Measurements from ENCODE around the gene LAMB4. TPM values are rescaled to one million over a fixed set of nuclear protein-coding genes. Genes with fewer than 3 reads are reported as not detected.

LAMB4 gene
- total RNA-seq, 1 donor from 2014 or later, result not detected

GRCh38 chr7:108135446-108136190 lies 5.5 kb upstream of the LAMB4 start:
- intact Hi-C loops (cut with DNase I), result no loop called here
- Histone ChIP-seq H3K9me3 (no peaks in the 10 kb centered on the region), H3K36me3 (no peaks in the 10 kb centered on the region), H3K4me3 (no peak overlapping the region), H3K27ac (no peak overlapping the region), H3K27me3 (no peaks in the 10 kb centered on the region), H3K4me1 (no peaks in the 10 kb centered on the region)
- ATAC-seq (peak; percentile 82), DNase-seq (no peak)
- TF ChIP-seq, protein P1, sequence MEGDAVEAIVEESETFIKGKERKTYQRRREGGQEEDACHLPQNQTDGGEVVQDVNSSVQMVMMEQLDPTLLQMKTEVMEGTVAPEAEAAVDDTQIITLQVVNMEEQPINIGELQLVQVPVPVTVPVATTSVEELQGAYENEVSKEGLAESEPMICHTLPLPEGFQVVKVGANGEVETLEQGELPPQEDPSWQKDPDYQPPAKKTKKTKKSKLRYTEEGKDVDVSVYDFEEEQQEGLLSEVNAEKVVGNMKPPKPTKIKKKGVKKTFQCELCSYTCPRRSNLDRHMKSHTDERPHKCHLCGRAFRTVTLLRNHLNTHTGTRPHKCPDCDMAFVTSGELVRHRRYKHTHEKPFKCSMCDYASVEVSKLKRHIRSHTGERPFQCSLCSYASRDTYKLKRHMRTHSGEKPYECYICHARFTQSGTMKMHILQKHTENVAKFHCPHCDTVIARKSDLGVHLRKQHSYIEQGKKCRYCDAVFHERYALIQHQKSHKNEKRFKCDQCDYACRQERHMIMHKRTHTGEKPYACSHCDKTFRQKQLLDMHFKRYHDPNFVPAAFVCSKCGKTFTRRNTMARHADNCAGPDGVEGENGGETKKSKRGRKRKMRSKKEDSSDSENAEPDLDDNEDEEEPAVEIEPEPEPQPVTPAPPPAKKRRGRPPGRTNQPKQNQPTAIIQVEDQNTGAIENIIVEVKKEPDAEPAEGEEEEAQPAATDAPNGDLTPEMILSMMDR (IDR thresholded peaks at IDR 0.05), result no peak

DNA sequence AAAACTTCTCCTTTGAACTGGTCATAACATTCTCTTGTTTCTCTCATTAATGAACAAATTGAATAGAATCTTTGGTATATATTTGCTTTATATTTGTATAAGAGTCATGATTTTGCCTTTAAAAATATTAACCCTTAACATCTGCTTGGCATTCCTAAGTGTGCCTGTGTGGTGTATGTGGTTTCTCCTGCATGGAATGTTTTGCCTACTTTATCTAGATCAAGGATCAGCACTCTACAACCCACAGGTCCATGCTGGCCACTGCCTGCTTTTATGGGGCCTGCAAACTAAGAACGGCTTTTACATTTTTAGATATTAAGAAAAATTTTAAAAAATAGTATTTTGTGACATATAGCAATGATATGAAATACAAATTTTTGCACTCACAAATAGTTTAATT lies 4.3 kb upstream of the LAMB4 start:
- Histone ChIP-seq H3K36me3 (no peaks in the 10 kb centered on the region), H3K9me3 (no peaks in the 10 kb centered on the region), H3K27ac (no peak overlapping the region), H3K4me3 (no peak overlapping the region), H3K27me3 (no peaks in the 10 kb centered on the region), H3K4me1 (no peaks in the 10 kb centered on the region)
- intact Hi-C loops (cut with DNase I), result no loop called here
- TF ChIP-seq, protein P1 (IDR thresholded peaks at IDR 0.05), result no peak
- no peak for DNase-seq
- ATAC-seq, result no peak

DNA sequence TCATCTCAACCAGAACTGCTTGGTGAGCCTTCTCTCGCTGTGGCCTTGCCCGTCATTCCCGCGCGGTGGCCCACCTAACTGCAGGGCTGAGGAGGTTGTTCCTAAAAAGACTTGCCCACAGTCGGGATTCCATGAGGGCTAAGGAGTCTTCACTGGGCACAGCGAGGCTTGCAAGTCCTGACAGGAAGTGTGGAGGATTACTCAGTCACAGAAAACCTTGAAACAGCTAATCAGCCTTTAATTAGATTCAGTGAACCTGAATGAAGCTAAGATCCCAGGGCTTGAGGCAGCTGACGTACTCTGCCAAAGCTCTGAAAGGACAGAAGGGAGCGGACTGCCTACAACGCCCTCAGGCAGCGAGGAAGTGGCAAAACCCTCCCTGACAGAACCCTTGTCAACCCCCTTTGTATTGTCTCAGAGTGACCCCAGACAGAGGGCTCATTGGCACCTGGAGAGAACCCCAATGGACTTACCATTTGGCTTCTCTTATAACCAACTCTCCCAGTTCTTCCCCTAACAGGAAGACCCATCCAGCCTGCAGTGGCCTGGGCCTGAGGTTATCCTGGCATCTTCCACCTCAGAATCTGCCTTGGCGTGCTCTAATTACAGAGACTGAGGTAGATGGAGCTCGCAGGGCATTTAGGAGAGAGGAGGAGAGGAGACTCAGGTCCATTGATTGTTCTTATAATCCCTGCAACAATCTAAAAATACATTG lies 2.5 kb upstream of the LAMB4 start:
- no peaks in the 10 kb centered on the region for H3K36me3 ChIP-seq
- H3K9me3 ChIP-seq, result no peaks in the 10 kb centered on the region
- no peak for ATAC-seq
- H3K27ac ChIP-seq, result no peak overlapping the region
- DNase-seq, result no peak
- intact Hi-C loops (cut with DNase I), result no loop called here
- TF ChIP-seq, protein P1 (IDR thresholded peaks at IDR 0.05), result no peak
- H3K27me3 ChIP-seq, result no peaks in the 10 kb centered on the region
- H3K4me3 ChIP-seq, result no peak overlapping the region
- H3K4me1 ChIP-seq, result no peaks in the 10 kb centered on the region

- no peak for ATAC-seq
- no peaks in the 10 kb centered on the region for H3K9me3 ChIP-seq
- intact Hi-C loops (cut with DNase I), result no loop called here
- H3K4me3 ChIP-seq, result no peak overlapping the region
- H3K4me1 ChIP-seq, result peaks cover 4% of the 10 kb centered on the region
- H3K36me3 ChIP-seq, result no peaks in the 10 kb centered on the region
- TF ChIP-seq, protein P1 (IDR thresholded peaks at IDR 0.05), result no peak
- no peaks in the 10 kb centered on the region for H3K27me3 ChIP-seq
- no peak overlapping the region for H3K27ac ChIP-seq
- DNase-seq, result no peak
Measured at GRCh38 chr7:108129018-108129965, 869 bp downstream of the LAMB4 start.

DNA sequence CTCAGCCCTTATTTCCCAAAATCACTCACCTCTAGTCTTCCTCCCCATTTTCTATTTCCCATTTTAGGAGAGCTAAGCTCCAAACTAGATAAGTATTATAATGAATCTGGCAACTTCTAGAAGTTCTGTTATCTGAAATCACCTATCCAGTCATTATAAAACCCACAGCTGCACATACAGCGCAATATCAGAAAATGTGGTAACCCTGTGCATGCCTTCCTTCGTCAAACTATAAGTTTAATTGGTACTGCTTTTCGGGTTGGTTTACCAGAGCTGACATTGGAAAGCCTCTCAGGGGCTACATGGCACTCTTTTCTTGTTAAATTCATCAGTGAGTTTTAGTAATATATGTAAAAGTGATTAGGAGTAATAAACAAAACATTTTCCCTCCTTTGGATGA lies 1.6 kb downstream of the LAMB4 start:
- intact Hi-C loops (cut with DNase I), result no loop called here
- no peaks in the 10 kb centered on the region for H3K9me3 ChIP-seq
- H3K36me3 ChIP-seq, result no peaks in the 10 kb centered on the region
- H3K4me3 ChIP-seq, result no peak overlapping the region
- no peak overlapping the region for H3K27ac ChIP-seq
- H3K27me3 ChIP-seq, result no peaks in the 10 kb centered on the region
- peaks cover 4% of the 10 kb centered on the region for H3K4me1 ChIP-seq
- ATAC-seq (no peak), DNase-seq (no peak)
- TF ChIP-seq, protein P1 (IDR thresholded peaks at IDR 0.05), result no peak
